Fibroblast of lung (primary cell): Measurements from ENCODE around the gene PRR19.

Experiments used
- CTCF ChIP-seq, 2 donors: IDR thresholded peaks in 1 of 2; conservative IDR thresholded peaks in 1 of 2; 1 replicate in 1 of 2; 2 replicates in 1 of 2; pipeline ENCODE4 v1.5.1; 2011 to 2012; ENCODE audit warnings: low read length in 2 of 2, control low read depth in 1 of 2, inconsistent platforms in 1 of 2, low read depth in 1 of 2, mild to moderate bottlenecking in 1 of 2
- EZH2 ChIP-seq: IDR thresholded peaks from 2 replicates; pipeline ENCODE4 v1.5.1; 2012; ENCODE audit warnings: low read length, control low read depth, mild to moderate bottlenecking; ENCODE audit errors: missing control alignments

GRCh38 chr19:42312370-42312769 lies 10.4 kb downstream of the PRR19 start:
- no peak for TF ChIP-seq EZH2
- no peak for TF ChIP-seq CTCF (conservative IDR thresholded peaks at IDR 0.05 in 1 of 2, IDR thresholded peaks at IDR 0.05 in 1 of 2; ENCODE audit: low read depth in 1 of 2, low read length in 2 of 2)
